KMS-11 (cell line): ENCODE results near the gene SND1.

ENCODE experiments used
- H2AFZ ChIP-seq: fragments of 200-600 bp; sonication (generic); 2 replicates; pipeline ENCODE4 v1.6.1; 2016; ENCODE audit warnings: antibody characterized with exemption, mixed run types, low read depth
- H3K27ac ChIP-seq: fragments of 200-600 bp; sonication (generic); 2 replicates; pipeline ENCODE4 v1.6.1; 2016; ENCODE audit warnings: mild to moderate bottlenecking, mixed run types
- H3K27me3 ChIP-seq: fragments of 200-600 bp; sonication (generic); 2 replicates; pipeline ENCODE4 v1.6.1; 2017; ENCODE audit warnings: mild to moderate bottlenecking, low read depth, mixed run types, moderate library complexity; ENCODE audit not compliant: insufficient read depth
- H3K36me3 ChIP-seq: fragments of 200-600 bp; sonication (generic); 2 replicates; pipeline ENCODE4 v1.6.1; 2017; ENCODE audit warnings: mild to moderate bottlenecking, mixed run types; ENCODE audit not compliant: insufficient read depth
- H3K4me1 ChIP-seq: fragments of 200-600 bp; sonication (generic); 2 replicates; pipeline ENCODE4 v1.6.1; 2016; ENCODE audit warnings: mild to moderate bottlenecking, low read depth, mixed run types; ENCODE audit not compliant: poor library complexity, severe bottlenecking
- H3K4me2 ChIP-seq: fragments of 200-600 bp; sonication (generic); 2 replicates; pipeline ENCODE4 v1.7.0; 2016; ENCODE audit warnings: mild to moderate bottlenecking, mixed run types
- H3K4me3 ChIP-seq: fragments of 200-600 bp; sonication (generic); IDR thresholded peaks from 2 replicates; pipeline ENCODE4 v1.6.1; 2017; ENCODE audit warnings: low read depth, low read length, mixed read lengths; ENCODE audit not compliant: insufficient read depth
- H3K79me2 ChIP-seq: fragments of 200-600 bp; sonication (generic); 2 replicates; pipeline ENCODE4 v1.6.1; 2016; ENCODE audit warnings: low read depth, mixed run types; ENCODE audit not compliant: insufficient read depth
- H3K9ac ChIP-seq: fragments of 200-600 bp; sonication (generic); 2 replicates; pipeline ENCODE4 v1.6.1; 2016; ENCODE audit warnings: mild to moderate bottlenecking, mixed run types
- H4K20me1 ChIP-seq: fragments of 200-600 bp; sonication (generic); 2 replicates; pipeline ENCODE4 v1.6.1; 2016; ENCODE audit warnings: mild to moderate bottlenecking, mixed run types; ENCODE audit not compliant: insufficient read depth
- CTCF ChIP-seq: fragments of 200-600 bp; sonication (generic); conservative IDR thresholded peaks from 2 replicates; pipeline ENCODE4 v1.6.1; 2017; ENCODE audit warnings: low read depth, mild to moderate bottlenecking, antibody characterized with exemption, low read length, moderate library complexity, mixed read lengths

SND1 gene

GRCh38 chr7:128008744-128009143 is 356.8 kb downstream of the SND1 start:
- H4K20me1 ChIP-seq, result no peaks in the 10 kb centered on the region
- no peak overlapping the region for H3K9ac ChIP-seq
- H3K4me2 ChIP-seq, result no peak overlapping the region
- no peak overlapping the region for H3K27ac ChIP-seq
- no peak for TF ChIP-seq CTCF
- H2AFZ ChIP-seq, result no peak overlapping the region
- no peaks in the 10 kb centered on the region for H3K27me3 ChIP-seq
- H3K36me3 ChIP-seq, result no peaks in the 10 kb centered on the region
- H3K79me2 ChIP-seq, result no peaks in the 10 kb centered on the region
- H3K4me1 ChIP-seq, result peaks cover 2% of the 10 kb centered on the region
- H3K4me3 ChIP-seq, result no peak overlapping the region

GRCh38 chr7:128010391-128011127 is 358.6 kb downstream of the SND1 start:
- no peak overlapping the region for H2AFZ ChIP-seq
- no peak overlapping the region for H3K4me2 ChIP-seq
- H3K36me3 ChIP-seq, result no peaks in the 10 kb centered on the region
- no peak for TF ChIP-seq CTCF
- H3K4me1 ChIP-seq, result no peaks in the 10 kb centered on the region
- H3K79me2 ChIP-seq, result no peaks in the 10 kb centered on the region
- H3K4me3 ChIP-seq, result no peak overlapping the region
- H3K27me3 ChIP-seq, result no peaks in the 10 kb centered on the region
- H3K27ac ChIP-seq, result no peak overlapping the region
- no peaks in the 10 kb centered on the region for H4K20me1 ChIP-seq
- H3K9ac ChIP-seq, result no peak overlapping the region

GRCh38 chr7:128011131-128011661 is 359.2 kb downstream of the SND1 start:
- no peak overlapping the region for H2AFZ ChIP-seq
- H3K4me1 ChIP-seq, result no peaks in the 10 kb centered on the region
- no peak overlapping the region for H3K9ac ChIP-seq
- no peak overlapping the region for H3K4me2 ChIP-seq
- H3K27me3 ChIP-seq, result no peaks in the 10 kb centered on the region
- H3K27ac ChIP-seq, result no peak overlapping the region
- no peak overlapping the region for H3K4me3 ChIP-seq
- no peaks in the 10 kb centered on the region for H4K20me1 ChIP-seq
- H3K79me2 ChIP-seq, result no peaks in the 10 kb centered on the region
- no peaks in the 10 kb centered on the region for H3K36me3 ChIP-seq
- no peak for TF ChIP-seq CTCF

- H3K79me2 ChIP-seq, result no peaks in the 10 kb centered on the region
- no peaks in the 10 kb centered on the region for H4K20me1 ChIP-seq
- no peaks in the 10 kb centered on the region for H3K36me3 ChIP-seq
Observed at GRCh38 chr7:128014811-128015210, 362.8 kb downstream of the SND1 start.

More at GRCh38 chr7:128014811-128015210, 362.8 kb downstream of the SND1 start:
- no peak overlapping the region for H2AFZ ChIP-seq
- no peak overlapping the region for H3K27ac ChIP-seq
- H3K4me2 ChIP-seq, result no peak overlapping the region
- H3K9ac ChIP-seq, result no peak overlapping the region
- no peak for TF ChIP-seq CTCF
- no peaks in the 10 kb centered on the region for H3K27me3 ChIP-seq
- H3K4me3 ChIP-seq, result no peak overlapping the region
- H3K4me1 ChIP-seq, result no peaks in the 10 kb centered on the region
